ENCODE measurements around the gene ASCL5. TPM values are rescaled to one million over a fixed set of nuclear protein-coding genes. Genes with fewer than 3 reads are reported as not detected.

Gene ASCL5
- total and polyA plus RNA-seq, 2 of the 13 experiments (the other 11 are each of a cell fraction or from before 2014, with no cell fraction given) = not detected

DNA sequence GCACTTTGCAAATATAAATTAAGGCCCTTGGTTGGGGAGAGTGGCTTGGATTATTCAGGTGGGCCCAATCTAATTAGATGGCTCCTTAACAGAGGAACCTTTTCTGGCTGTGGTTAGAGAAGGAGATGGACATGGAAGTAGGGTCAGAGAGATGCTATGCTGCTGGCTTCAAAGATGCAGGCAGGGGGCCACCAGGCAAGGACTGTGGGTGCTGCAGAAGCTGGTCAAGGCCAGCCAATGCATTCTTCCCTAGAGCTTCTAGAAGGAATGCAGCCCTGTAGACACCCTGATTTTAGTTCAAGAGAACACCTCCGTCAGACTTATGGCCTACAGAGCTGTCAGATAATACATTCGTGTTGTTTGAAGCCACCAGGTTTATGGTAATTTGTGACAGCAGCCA lies 31.0 kb upstream of the ASCL5 start:
- no peaks in the 10 kb centered on the region for H3K36me3 ChIP-seq (replicated peaks in 1 of 2; ENCODE audit: control insufficient read depth in 1 of 2, insufficient read depth in 2 of 2, low read length in 2 of 2)
- ChIA-PET CTCF (ENCODE audit: low intra/inter-chr PET ratio, low total read pairs) (no interaction called here), POLR2A (interaction anchor here (0.5 kb wide), 1 partner anchor 488 kb away, joined by 3 read pairs; no protein-coding TSS in a partner anchor)
- no peak overlapping the region for H3K4me3 ChIP-seq (replicated peaks in 1 of 3; ENCODE audit: insufficient read depth in 1 of 3, low read depth in 2 of 3, low read length in 3 of 3)
- H3K27me3 ChIP-seq (ENCODE audit: control insufficient read depth in 1 of 2, insufficient read depth in 2 of 2, low read length in 2 of 2) = no peaks in the 10 kb centered on the region; a peak in 1 of 5 replicates
- in situ Hi-C loops (cut with HindIII; ENCODE audit: extremely low pct_ligation_motif_present, low pct_unique_long_range_greater_than_20kb) (no loop called here), intact Hi-C loops (cut with micrococcal nuclease; ENCODE audit: unreplicated experiment) (no loop called here)
- no TSS peak for BruUV-seq (replicated peaks)
- FAIRE-seq (no peak), ATAC-seq (no peak), DNase-seq (ENCODE audit: low spot score) (no peak)
- no peak overlapping the region for H3K9ac ChIP-seq (ENCODE audit: insufficient read depth, low read depth, low read length)
- H3K79me2 ChIP-seq (ENCODE audit: insufficient read depth, low read length) = peaks cover 10% of the 10 kb centered on the region
- no peaks in the 10 kb centered on the region for H4K20me1 ChIP-seq (ENCODE audit: insufficient read depth, low read length)
- H3K27ac ChIP-seq (ENCODE audit: extremely low read length, insufficient read depth, low read length) = no peak overlapping the region
- H3K4me1 ChIP-seq (ENCODE audit: insufficient read depth, low read length) = peaks cover 13% of the 10 kb centered on the region
- TF ChIP-seq ZNF543 (CRISPR knock-in tag; IDR thresholded peaks at IDR 0.05) (peak; percentile 91), ZMYM3 (CRISPR knock-in tag; IDR thresholded peaks at IDR 0.05) (no peak)
- no peak overlapping the region for H2AFZ ChIP-seq (ENCODE audit: low read length)
- no peaks in the 10 kb centered on the region for H3K9me3 ChIP-seq (ENCODE audit: low read length)
- H3K4me2 ChIP-seq (ENCODE audit: low read depth, low read length) = no peak overlapping the region
- WGBS (ENCODE audit: low lambda C conversion rate) = 74% methylated on average over 2 of the region's 2 CpGs

DNA sequence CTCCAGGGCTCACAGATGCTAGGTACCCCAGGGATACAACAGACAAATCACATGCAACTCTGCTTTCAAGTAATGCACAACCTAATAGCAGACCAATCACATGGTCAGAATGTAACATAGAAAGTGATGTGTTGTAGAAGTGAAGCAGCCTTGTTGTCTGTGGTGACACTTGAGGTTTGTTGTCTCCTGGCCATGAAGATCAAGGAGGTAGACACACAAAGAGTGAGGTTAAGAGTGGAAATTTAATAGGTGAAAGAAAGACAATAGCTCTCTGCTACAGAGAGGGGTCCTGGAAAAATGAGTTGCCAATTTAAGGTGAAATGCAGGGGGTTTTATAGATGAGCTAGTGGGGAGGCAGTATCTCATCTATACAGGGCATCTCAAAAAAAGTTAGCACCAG lies 29.8 kb upstream of the ASCL5 start:
- CTCF ChIA-PET (ENCODE audit: low intra/inter-chr PET ratio, low total read pairs) = no interaction called here
- Histone ChIP-seq H3K4me2 (ENCODE audit: low read depth, low read length) (no peak overlapping the region), H3K27ac (ENCODE audit: extremely low read length, insufficient read depth, low read length) (no peak overlapping the region), H3K36me3 (replicated peaks in 1 of 2; ENCODE audit: control insufficient read depth in 1 of 2, insufficient read depth in 2 of 2, low read length in 2 of 2) (peaks cover 0 to 3% of the 10 kb centered on the region in 2 experiments; a peak in 1 of 5 replicates), H3K9me3 (ENCODE audit: low read length) (no peaks in the 10 kb centered on the region), H3K9ac (ENCODE audit: insufficient read depth, low read depth, low read length) (no peak overlapping the region), H3K79me2 (ENCODE audit: insufficient read depth, low read length) (peaks cover 10% of the 10 kb centered on the region), H2AFZ (ENCODE audit: low read length) (no peak overlapping the region), H3K4me3 (replicated peaks in 1 of 3; ENCODE audit: insufficient read depth in 1 of 3, low read depth in 2 of 3, low read length in 3 of 3) (no peak overlapping the region), H3K4me1 (ENCODE audit: insufficient read depth, low read length) (peaks cover 19% of the 10 kb centered on the region), H3K27me3 (ENCODE audit: control insufficient read depth in 1 of 2, insufficient read depth in 2 of 2, low read length in 2 of 2) (no peaks in the 10 kb centered on the region; a peak in 1 of 5 replicates), H4K20me1 (ENCODE audit: insufficient read depth, low read length) (no peaks in the 10 kb centered on the region)
- FAIRE-seq = no peak
- BruUV-seq (replicated peaks) = no TSS peak
- TF ChIP-seq ZSCAN31 (CRISPR knock-in tag; IDR thresholded peaks at IDR 0.05; ENCODE audit: low read depth) = no peak
- no peak for TF ChIP-seq SOX6 (IDR thresholded peaks at IDR 0.05)
- TF ChIP-seq SOX6 (CRISPR knock-in tag; IDR thresholded peaks at IDR 0.05) = no peak
- in situ Hi-C loops (cut with HindIII; ENCODE audit: extremely low pct_ligation_motif_present, low pct_unique_long_range_greater_than_20kb) (no loop called here), intact Hi-C loops (cut with micrococcal nuclease; ENCODE audit: unreplicated experiment) (no loop called here)
- DNase-seq (ENCODE audit: low spot score) = no peak
- POLR2A ChIA-PET = interaction anchor here (0.6 to 3.9 kb wide), 2 partner anchors 14 to 237 kb away, joined by 3 to 30 read pairs; no protein-coding TSS in a partner anchor
- no peak for ATAC-seq
